Measurements from ENCODE around the gene TALDO1. TPM values are rescaled to one million over a fixed set of nuclear protein-coding genes. Genes with fewer than 3 reads are reported as not detected.
A peak's percentile ranks its signal among the peaks of the same experiment; 100 is the strongest.

The TALDO1 gene
- total RNA-seq, 1 experiment from 2014 or later: 268 TPM

GRCh38 chr11:796565-797295, 49.5 kb downstream of the TALDO1 start:
- Histone ChIP-seq H3K4me1 (ENCODE audit: insufficient read depth, low read length) (no peaks in the 10 kb centered on the region; the same call in 1 of the 2 replicates), H3K23ac (ENCODE audit: insufficient read length, low read depth, low read length) (no peak overlapping the region), H3K14ac (ENCODE audit: insufficient read depth, low read length) (peak overlapping the region; percentile 16), H3K9me3 (ENCODE audit: control insufficient read depth, low read depth, low read length) (no peaks in the 10 kb centered on the region), H4K5ac (ENCODE audit: insufficient read length, low read depth, low read length) (no peak overlapping the region), H2AK5ac (ENCODE audit: insufficient read length, low read length) (no peak overlapping the region), H3K27ac (ENCODE audit: insufficient read length, low read depth, low read length) (no peak overlapping the region), H4K20me1 (ENCODE audit: control insufficient read depth, insufficient read depth, insufficient read length) (peaks cover 2% of the 10 kb centered on the region), H4K91ac (ENCODE audit: insufficient read length, low read depth, low read length) (no peak overlapping the region), H3K9ac (ENCODE audit: extremely low read depth, insufficient read length, low read length) (peak overlapping the region; percentile 10), H3K23me2 (ENCODE audit: insufficient read length, low read depth, low read length, poor library complexity, severe bottlenecking) (peaks cover 9% of the 10 kb centered on the region), H3K79me1 (ENCODE audit: insufficient read depth, low read depth, low read length, poor library complexity, severe bottlenecking) (no peaks in the 10 kb centered on the region), H3T11ph (ENCODE audit: low read length) (no peak overlapping the region), H3K56ac (ENCODE audit: insufficient read length, low read depth, low read length) (no peak overlapping the region), H2BK120ac (ENCODE audit: low read depth, low read length, poor library complexity, severe bottlenecking) (no peak overlapping the region), H2BK20ac (ENCODE audit: low read depth, low read length, poor library complexity, severe bottlenecking) (no peak overlapping the region), H2BK15ac (ENCODE audit: low read depth, low read length) (no peak overlapping the region), H3K18ac (ENCODE audit: insufficient read length, low read depth, low read length) (no peak overlapping the region), H4K8ac (replicated peaks; ENCODE audit: insufficient read length, low read depth, low read length) (no peak overlapping the region), H2BK5ac (ENCODE audit: insufficient read length, low read length) (no peak overlapping the region), H3K79me2 (ENCODE audit: insufficient read depth, low read length) (no peaks in the 10 kb centered on the region), H3K4me2 (ENCODE audit: insufficient read depth, insufficient read length, low read length) (peak overlapping the region; percentile 72), H3K27me3 (ENCODE audit: insufficient read depth, low read length) (no peaks in the 10 kb centered on the region), H2BK12ac (ENCODE audit: insufficient read length, low read depth, low read length) (no peak overlapping the region), H2AFZ (ENCODE audit: low read length) (no peak overlapping the region), H3K4ac (ENCODE audit: low read depth, low read length) (no peak overlapping the region)
- Mint-ChIP-seq H3K27ac (0 out of 7 replicates have a peak overlapping the region, but pooled peaks of 1 of the 3 experiments have one; percentile 51), H3K4me3 (peak overlapping the region; percentile 75 to 87), H3K36me3 (ENCODE audit: insufficient read depth in 1 of 3, low read depth in 3 of 3) (peaks cover 0 to 18% (median 11%) of the 10 kb centered on the region in 3 experiments; a peak in 4 of 7 replicates), H3K27me3 (ENCODE audit: low read depth) (no peaks in the 10 kb centered on the region), H3K9me3 (no peaks in the 10 kb centered on the region), H3K4me1 (peaks cover 8 to 18% of the 10 kb centered on the region in 2 experiments)
- TF ChIP-seq CTCF (conservative IDR thresholded peaks at IDR 0.05): no peak
- no peak for DNase-seq
- WGBS (ENCODE audit: extremely low coverage, insufficient read length, low lambda C conversion rate): no CpG with 5 or more reads among the region's 18 CpGs

All from H9 (cell line).